SJSA1 (cell line): Measurements from ENCODE around the gene ARF4. TPM values are rescaled to one million over a fixed set of nuclear protein-coding genes. Genes with fewer than 3 reads are reported as not detected.

Experiments used
- total RNA-seq: library from RNA; depleted of rRNA; stranded (reverse); fragments of >200 nt; shearing (Covaris generic); gene quantifications from 2 replicates; pipeline ENCODE4 v1.2.3, GENCODE V29; 2014; rRNA removed

The ARF4 gene
- total RNA-seq, 1 experiment from 2014 or later = 283 TPM

Other genes starting within 250 kb of the ARF4 start
- not detected in 2 replicates for gene DNAH12, start 53.0 kb downstream of the ARF4 start, total RNA-seq
- 8.8 and 11.9 TPM in 2 replicates for gene PDE12, start 41.1 kb downstream of the ARF4 start, total RNA-seq
- gene DENND6A, start 95.7 kb upstream of the ARF4 start, total RNA-seq = 18.6 and 36.6 TPM in 2 replicates
- 36.0 and 51.3 TPM in 2 replicates for gene SLMAP, start 159.0 kb upstream of the ARF4 start, total RNA-seq